Inferior parietal cortex (tissue), 1 donor: Measurements from ENCODE around the gene MID1.
A peak's percentile ranks its signal among the peaks of the same experiment; 100 is the strongest.

ENCODE experiments used
- DNase-seq: peaks from one replicate; pipeline ENCODE4 v3.0.0-alpha.2; 2016; ENCODE audit errors: extremely low spot score

MID1 gene

GRCh38 chrX:10620121-10620699 lies at the start of gene MID1:
MID1 (minus strand) TSS chrX:10620585; CDS start chrX:10567547, 53,038 bp downstream.
- DNase-seq: no peak

- DNase-seq: no peak
These were observed 46.8 kb upstream of the MID1 start for GRCh38 chrX:10667143-10667542.

- DNase-seq: no peak
These were observed 45.7 kb upstream of the MID1 start for GRCh38 chrX:10666102-10666501.

- DNase-seq: no peak
These were observed 45.3 kb upstream of the MID1 start for GRCh38 chrX:10665681-10666080.

- DNase-seq: no peak
These were observed 39.8 kb upstream of the MID1 start for GRCh38 chrX:10660171-10660570.

- no peak for DNase-seq
These were observed 35.8 kb upstream of the MID1 start for GRCh38 chrX:10656214-10656613.

- DNase-seq: no peak
These were observed 34.6 kb upstream of the MID1 start for GRCh38 chrX:10654960-10655359.

- DNase-seq: no peak
These were observed 32.9 kb upstream of the MID1 start for GRCh38 chrX:10653302-10653701.

- no peak for DNase-seq
These were observed 28.9 kb upstream of the MID1 start for GRCh38 chrX:10649265-10649664.

GRCh38 chrX:10648614-10649013 lies 28.2 kb upstream of the MID1 start:
- DNase-seq: no peak

GRCh38 chrX:10636851-10637250 lies 16.5 kb upstream of the MID1 start:
- no peak for DNase-seq

GRCh38 chrX:10636337-10636736 lies 16.0 kb upstream of the MID1 start:
- DNase-seq: peak; percentile 46

- no peak for DNase-seq
These were observed 14.2 kb upstream of the MID1 start for GRCh38 chrX:10634392-10635161.

- DNase-seq: no peak
These were observed 13.3 kb upstream of the MID1 start for GRCh38 chrX:10633722-10634121.

- DNase-seq: no peak
These were observed 11.2 kb upstream of the MID1 start for GRCh38 chrX:10631416-10632145.

GRCh38 chrX:10630320-10630719 lies 9.9 kb upstream of the MID1 start:
- DNase-seq: no peak

GRCh38 chrX:10629905-10630304 lies 9.5 kb upstream of the MID1 start:
- no peak for DNase-seq

GRCh38 chrX:10628906-10629305 lies 8.5 kb upstream of the MID1 start:
- DNase-seq: no peak

GRCh38 chrX:10622197-10622596 lies 1.8 kb upstream of the MID1 start:
- DNase-seq: no peak

- DNase-seq: no peak
These were observed 849 bp downstream of the MID1 start for GRCh38 chrX:10619425-10620046.

GRCh38 chrX:10618961-10619360 lies 1.4 kb downstream of the MID1 start:
- no peak for DNase-seq

GRCh38 chrX:10617999-10618351 lies 2.4 kb downstream of the MID1 start:
- DNase-seq: no peak
